Lung (tissue), 11 donors: ENCODE measurements around the gene SMIM45.
A peak's percentile ranks its signal among the peaks of the same experiment; 100 is the strongest.

ENCODE experiments used
- ATAC-seq: fragments of 200-7000 bp; cut with Tn5 transposase; one replicate; pipeline ENCODE4 v1.9.1; 2020; ENCODE audit warnings: moderate number of reproducible peaks; ENCODE audit not compliant: insufficient read depth, low FRiP score
- DNase-seq, 3 donors: peaks; one replicate each; pipeline ENCODE4 v3.0.0-alpha.2; 2013 to 2017
- H3K27ac ChIP-seq, 2 donors: one replicate each; pipeline ENCODE4 v1.5.1; 2013; ENCODE audit warnings: mild to moderate bottlenecking in 2 of 2, moderate library complexity in 2 of 2, control low read depth in 1 of 2, inconsistent platforms in 1 of 2, low read depth in 1 of 2, low read length in 1 of 2
- H3K27me3 ChIP-seq, 3 donors: one replicate each; pipeline ENCODE4 v1.5.1; 2013; ENCODE audit warnings: low read length in 2 of 3; ENCODE audit not compliant: control insufficient read depth in 3 of 3, insufficient read depth in 3 of 3
- H3K36me3 ChIP-seq, 4 donors: one replicate each; pipeline ENCODE4 v1.5.1; 2013; ENCODE audit warnings: low read length in 4 of 4, mild to moderate bottlenecking in 1 of 4, moderate library complexity in 1 of 4; ENCODE audit not compliant: control insufficient read depth in 4 of 4, insufficient read depth in 4 of 4
- H3K4me1 ChIP-seq, 5 donors: one replicate each; pipeline ENCODE4 v1.5.1; 2013; ENCODE audit warnings: low read length in 5 of 5, mild to moderate bottlenecking in 2 of 5, moderate library complexity in 1 of 5; ENCODE audit not compliant: control insufficient read depth in 5 of 5, insufficient read depth in 5 of 5
- H3K4me3 ChIP-seq: one replicate; pipeline ENCODE4 v1.5.1; 2013; ENCODE audit warnings: mild to moderate bottlenecking, control low read depth, moderate library complexity
- H3K9ac ChIP-seq, 2 donors: one replicate each; pipeline ENCODE4 v1.5.1; 2013; ENCODE audit warnings: low read length in 2 of 2, control low read depth in 1 of 2; ENCODE audit not compliant: insufficient read depth in 1 of 2
- H3K9me3 ChIP-seq, 4 donors: one replicate each; pipeline ENCODE4 v1.5.1; 2013; ENCODE audit warnings: low read length in 3 of 4, mild to moderate bottlenecking in 1 of 4, moderate library complexity in 1 of 4; ENCODE audit not compliant: control insufficient read depth in 4 of 4, insufficient read depth in 3 of 4
- WGBS, 2 donors: extraction: QIAGEN DNeasy Blood & Tissue Kit; methylation state at CpG; one replicate each; pipeline ENCODE4 v1.1.7; 2013; 5-methylcytosine and 5-hydroxymethylcytosine counted together
- TF ChIP-seq, protein P1 (sequence below): IDR thresholded peaks from 2 replicates; pipeline ENCODE4 v1.5.1; 2012; ENCODE audit warnings: mild to moderate bottlenecking; ENCODE audit errors: control extremely low read depth, extremely low read depth
- donor health status: control.
- donor health status: control.
- donor health status: Bipolar disorder and iron deficiency.
- donor health status: healthy.
- donor health status: DM: yes; HTN: yes; CAD: no.

Gene SMIM45

DNA sequence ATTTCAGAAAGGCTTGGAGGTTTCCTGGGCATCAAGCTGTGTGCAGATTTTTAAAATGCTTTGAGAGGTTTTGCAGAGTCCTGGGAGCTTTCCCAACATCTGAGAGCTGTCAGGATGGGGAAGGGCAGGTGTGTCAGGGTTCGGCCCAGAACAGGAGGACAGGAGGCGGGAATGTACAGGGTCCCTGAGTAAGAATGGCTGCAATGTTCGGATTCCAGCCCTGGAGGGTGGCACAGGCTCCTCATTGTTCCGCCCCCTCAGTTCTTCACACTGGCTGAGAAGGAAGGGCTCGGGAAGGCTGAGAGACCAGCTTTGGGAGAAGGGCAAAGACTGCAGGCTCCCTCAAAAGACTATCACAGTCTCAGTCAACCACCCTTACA lies 12.2 kb downstream of the SMIM45 start:
- Histone ChIP-seq H3K4me3 (peak overlapping the region; percentile 12), H3K27me3 (no peaks in the 10 kb centered on the region), H3K27ac (peak overlapping the region in 1 of 2 donors; percentile 48), H3K36me3 (no peaks in the 10 kb centered on the region), H3K9ac (no peak overlapping the region), H3K4me1 (peaks cover 0 to 10% (median 2%) of the 10 kb centered on the region in 5 donors), H3K9me3 (no peaks in the 10 kb centered on the region)
- DNase-seq = no peak
- no peak for ATAC-seq
- TF ChIP-seq, protein P1, sequence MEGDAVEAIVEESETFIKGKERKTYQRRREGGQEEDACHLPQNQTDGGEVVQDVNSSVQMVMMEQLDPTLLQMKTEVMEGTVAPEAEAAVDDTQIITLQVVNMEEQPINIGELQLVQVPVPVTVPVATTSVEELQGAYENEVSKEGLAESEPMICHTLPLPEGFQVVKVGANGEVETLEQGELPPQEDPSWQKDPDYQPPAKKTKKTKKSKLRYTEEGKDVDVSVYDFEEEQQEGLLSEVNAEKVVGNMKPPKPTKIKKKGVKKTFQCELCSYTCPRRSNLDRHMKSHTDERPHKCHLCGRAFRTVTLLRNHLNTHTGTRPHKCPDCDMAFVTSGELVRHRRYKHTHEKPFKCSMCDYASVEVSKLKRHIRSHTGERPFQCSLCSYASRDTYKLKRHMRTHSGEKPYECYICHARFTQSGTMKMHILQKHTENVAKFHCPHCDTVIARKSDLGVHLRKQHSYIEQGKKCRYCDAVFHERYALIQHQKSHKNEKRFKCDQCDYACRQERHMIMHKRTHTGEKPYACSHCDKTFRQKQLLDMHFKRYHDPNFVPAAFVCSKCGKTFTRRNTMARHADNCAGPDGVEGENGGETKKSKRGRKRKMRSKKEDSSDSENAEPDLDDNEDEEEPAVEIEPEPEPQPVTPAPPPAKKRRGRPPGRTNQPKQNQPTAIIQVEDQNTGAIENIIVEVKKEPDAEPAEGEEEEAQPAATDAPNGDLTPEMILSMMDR = no peak
- WGBS, 2 donors = 73 to 76% methylated on average over 5 of the region's 5 CpGs

DNA sequence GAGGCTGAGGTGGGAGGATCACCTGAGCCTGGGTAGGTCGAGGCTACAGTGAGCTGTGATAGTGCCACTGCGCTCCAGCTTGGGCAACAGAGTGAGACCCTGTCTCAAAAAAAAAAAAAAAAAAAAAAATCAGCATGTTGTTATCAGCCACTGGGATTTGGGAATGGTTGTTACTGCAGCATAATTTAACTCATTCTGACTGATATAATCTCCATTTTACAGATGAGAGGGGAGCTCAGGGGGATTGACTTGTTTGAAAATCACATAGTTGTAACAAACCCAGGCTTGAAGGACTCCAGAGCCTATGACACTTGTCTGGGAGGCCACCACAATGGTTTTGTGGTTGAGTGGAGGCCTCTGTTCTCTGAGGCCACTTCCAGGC lies 14.3 kb downstream of the SMIM45 start:
- H3K36me3 ChIP-seq = no peaks in the 10 kb centered on the region
- TF ChIP-seq, protein P1 = no peak
- H3K27ac ChIP-seq = no peak overlapping the region
- 96 to 100% methylated on average over 2 of the region's 2 CpGs for WGBS, 2 donors
- H3K27me3 ChIP-seq = no peaks in the 10 kb centered on the region
- no peak for DNase-seq
- H3K4me3 ChIP-seq = no peak overlapping the region
- no peak for ATAC-seq
- peaks cover 0 to 10% (median 2%) of the 10 kb centered on the region in 5 donors for H3K4me1 ChIP-seq
- no peaks in the 10 kb centered on the region for H3K9me3 ChIP-seq
- no peak overlapping the region for H3K9ac ChIP-seq

DNA sequence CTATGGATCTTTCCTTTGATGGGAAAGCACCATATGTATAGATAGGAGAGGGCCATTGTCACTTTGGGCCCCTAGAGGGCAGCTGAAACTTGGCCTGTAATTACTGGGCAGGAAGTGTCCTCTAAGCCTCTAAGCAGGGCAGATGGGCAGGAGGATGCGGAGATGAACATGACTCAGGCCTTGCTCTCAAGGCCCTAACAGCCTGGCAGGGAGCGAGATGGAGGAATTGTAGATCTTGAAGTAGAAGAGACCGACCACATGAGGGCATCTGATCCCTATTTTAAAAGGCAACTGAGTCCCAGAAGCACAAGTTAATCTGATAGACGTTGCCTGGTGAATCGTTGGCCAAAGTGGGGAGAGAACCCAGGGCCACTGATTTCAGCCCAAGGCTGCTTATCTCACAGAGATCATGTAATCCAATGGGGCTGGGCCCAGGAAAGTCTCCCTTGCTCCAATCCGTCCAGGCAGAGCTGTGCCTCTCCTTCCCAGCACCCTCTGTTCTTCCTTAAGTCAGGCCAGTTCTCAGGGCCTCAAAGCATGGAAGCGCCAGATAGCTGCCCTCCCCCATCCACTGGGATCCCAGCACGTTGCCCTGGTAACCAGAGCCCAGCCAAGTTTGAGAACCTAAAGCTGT lies 14.8 kb downstream of the SMIM45 start:
- ATAC-seq = no peak
- no peaks in the 10 kb centered on the region for H3K36me3 ChIP-seq
- H3K27ac ChIP-seq = no peak overlapping the region
- H3K9ac ChIP-seq = no peak overlapping the region
- H3K27me3 ChIP-seq = no peaks in the 10 kb centered on the region
- peaks cover 0 to 10% (median 2%) of the 10 kb centered on the region in 5 donors for H3K4me1 ChIP-seq
- DNase-seq = peak; percentile 41 to 76 (median 70)
- WGBS, 2 donors = 48% methylated on average over 8 of the region's 8 CpGs
- no peaks in the 10 kb centered on the region for H3K9me3 ChIP-seq
- no peak overlapping the region for H3K4me3 ChIP-seq
- TF ChIP-seq, protein P1 = no peak

DNA sequence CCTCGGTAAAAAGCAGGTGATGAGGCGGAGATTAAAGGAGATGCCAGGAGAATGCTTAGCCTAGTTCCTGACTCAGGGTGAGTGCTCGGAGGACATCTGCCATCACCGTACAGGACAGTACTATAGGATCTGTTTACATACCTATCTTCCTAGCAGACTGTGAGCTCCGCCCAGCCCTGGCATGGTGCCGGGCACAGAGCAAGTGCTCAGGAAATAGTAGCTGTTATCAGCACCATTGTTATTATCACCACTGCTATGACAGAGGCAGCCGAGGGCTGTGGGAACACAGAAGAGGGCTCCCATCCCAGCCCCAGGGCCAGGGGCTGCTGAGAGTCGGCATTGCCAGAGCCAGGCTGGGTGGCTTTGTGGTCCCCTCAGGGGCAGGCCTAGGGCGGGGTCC lies 16.7 kb downstream of the SMIM45 start:
- Histone ChIP-seq H3K4me3 (no peak overlapping the region), H3K4me1 (peaks cover 0 to 7% (median 2%) of the 10 kb centered on the region in 5 donors), H3K27ac (no peak overlapping the region), H3K27me3 (peaks cover 0 to 3% (median 2%) of the 10 kb centered on the region in 3 donors), H3K9me3 (no peaks in the 10 kb centered on the region), H3K9ac (no peak overlapping the region), H3K36me3 (no peaks in the 10 kb centered on the region)
- DNase-seq = no peak
- no peak for ATAC-seq
- TF ChIP-seq, protein P1 = no peak
- WGBS, 2 donors = 44 to 66% methylated on average over 9 of the region's 9 CpGs
